Subcutaneous adipose tissue (tissue), 4 donors: ENCODE data around the gene ZNF541. TPM values are rescaled to one million over a fixed set of nuclear protein-coding genes. Genes with fewer than 3 reads are reported as not detected.

Experiments used
- total RNA-seq, 4 donors: library from RNA; depleted of rRNA; stranded (reverse); fragments of >200 nt; gene quantifications; one replicate each; pipeline ENCODE4 v1.1.0, GENCODE V29; 2016
- TF ChIP-seq, protein P1 (sequence below): fragments of 450-650 bp; IDR thresholded peaks from one replicate; pipeline ENCODE4 v1.5.1; 2016; ENCODE audit warnings: low read depth, mild to moderate bottlenecking, control low read depth, antibody characterized with exemption, moderate library complexity

Gene ZNF541
- total RNA-seq, 4 donors from 2014 or later = 0.44 to 2.3 TPM; not detected in 2

DNA sequence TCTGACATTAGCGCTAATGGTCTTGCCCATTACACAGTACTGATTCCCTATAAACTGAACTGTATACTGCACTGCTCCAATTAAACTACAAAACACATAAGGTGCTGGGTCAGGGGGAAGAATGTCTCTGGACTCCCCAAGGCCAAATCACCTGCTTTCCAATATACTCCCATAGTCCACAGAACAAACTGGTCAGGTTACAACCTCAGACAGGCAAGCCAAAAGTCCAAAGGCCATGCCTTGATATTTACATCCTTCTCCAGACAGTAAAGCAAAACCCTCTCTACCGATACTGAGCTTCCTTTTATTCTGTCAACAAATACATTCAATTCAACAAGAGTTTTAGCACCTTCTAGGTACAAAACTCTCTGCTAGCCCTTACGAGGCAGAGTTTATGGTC is 8.9 kb downstream of the ZNF541 start:
- TF ChIP-seq, protein P1, sequence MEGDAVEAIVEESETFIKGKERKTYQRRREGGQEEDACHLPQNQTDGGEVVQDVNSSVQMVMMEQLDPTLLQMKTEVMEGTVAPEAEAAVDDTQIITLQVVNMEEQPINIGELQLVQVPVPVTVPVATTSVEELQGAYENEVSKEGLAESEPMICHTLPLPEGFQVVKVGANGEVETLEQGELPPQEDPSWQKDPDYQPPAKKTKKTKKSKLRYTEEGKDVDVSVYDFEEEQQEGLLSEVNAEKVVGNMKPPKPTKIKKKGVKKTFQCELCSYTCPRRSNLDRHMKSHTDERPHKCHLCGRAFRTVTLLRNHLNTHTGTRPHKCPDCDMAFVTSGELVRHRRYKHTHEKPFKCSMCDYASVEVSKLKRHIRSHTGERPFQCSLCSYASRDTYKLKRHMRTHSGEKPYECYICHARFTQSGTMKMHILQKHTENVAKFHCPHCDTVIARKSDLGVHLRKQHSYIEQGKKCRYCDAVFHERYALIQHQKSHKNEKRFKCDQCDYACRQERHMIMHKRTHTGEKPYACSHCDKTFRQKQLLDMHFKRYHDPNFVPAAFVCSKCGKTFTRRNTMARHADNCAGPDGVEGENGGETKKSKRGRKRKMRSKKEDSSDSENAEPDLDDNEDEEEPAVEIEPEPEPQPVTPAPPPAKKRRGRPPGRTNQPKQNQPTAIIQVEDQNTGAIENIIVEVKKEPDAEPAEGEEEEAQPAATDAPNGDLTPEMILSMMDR = no peak

DNA sequence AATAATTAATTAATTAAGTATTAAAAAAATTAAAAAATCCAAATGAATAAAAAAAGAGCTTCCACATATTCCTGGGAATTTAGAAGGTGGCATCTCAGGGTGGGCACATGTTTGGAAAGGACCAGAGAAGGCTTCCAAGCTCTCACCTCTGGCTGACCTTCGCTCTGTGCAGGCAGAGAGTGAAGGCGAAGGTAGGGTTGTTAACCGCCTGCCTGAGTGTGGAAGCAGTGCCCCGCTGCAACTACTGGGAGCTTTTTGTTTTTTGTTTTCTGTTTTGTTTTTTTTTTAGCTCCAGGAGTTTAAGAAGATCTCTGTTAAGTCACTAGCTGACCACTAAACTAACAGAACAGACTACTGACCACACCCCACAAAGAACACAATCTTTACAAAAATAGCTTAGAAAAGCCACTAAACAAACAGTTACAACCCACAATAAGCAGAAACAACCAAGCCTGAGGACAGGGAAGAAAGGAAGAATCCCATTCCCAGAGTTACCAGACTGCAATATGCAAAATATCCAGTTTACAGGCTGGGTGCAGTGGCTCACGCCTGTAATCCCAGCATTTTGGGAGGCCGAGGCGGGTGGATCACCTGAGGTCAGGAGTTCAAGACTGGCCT is 11.4 kb downstream of the ZNF541 start:
- TF ChIP-seq, protein P1 = no peak

GRCh38 chr19:47560999-47561398 is 11.9 kb downstream of the ZNF541 start:
- TF ChIP-seq, protein P1 = no peak

DNA sequence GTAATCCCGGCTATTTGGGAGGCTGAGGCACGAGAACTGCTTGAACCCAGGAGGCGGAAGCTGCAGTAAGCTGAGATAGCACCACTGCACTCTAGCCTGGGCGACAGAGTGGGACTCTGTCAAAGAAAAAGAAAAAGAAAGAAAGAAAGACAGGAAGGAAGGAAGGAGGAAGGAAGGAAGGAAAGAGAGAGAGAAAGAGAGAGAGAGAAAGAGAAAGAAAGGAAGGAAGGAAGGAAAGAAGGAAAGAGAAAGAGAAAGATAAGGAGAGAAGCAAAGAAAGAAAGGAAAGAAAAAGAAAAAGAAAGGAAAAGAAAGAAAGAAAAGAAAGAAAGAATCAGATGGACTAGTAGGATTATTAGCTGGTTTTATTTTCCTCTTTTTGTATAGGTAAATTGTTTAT is 22.8 kb downstream of the ZNF541 start:
- TF ChIP-seq, protein P1 = no peak

DNA sequence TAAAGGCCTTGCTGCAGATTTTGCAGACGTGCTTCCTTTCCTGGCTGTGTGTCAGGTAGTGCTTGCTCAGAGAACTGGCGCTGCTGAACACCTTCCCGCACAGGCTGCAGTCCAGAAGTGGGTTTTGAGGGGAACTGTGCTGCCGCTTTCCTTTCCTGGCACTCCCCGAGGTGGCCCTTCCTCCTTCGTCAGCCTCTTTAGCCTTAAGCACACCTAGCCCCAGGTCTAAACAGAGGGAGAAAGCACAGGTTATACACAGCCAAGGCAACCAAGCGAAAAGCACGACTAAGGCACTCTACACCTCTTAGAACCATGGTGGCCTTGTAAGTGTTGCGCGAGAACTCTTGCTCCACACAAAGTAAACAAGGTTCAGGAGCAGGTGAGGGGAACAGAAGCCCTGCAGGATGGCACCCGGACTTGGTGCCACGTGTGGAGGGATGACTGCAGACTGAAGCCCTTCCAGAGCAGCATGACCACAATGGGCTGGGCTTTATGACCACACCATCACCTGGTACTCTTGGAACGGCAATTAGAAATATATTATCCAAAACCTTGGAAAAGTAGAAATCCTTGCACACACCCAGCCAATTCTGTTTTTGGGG is 23.6 kb downstream of the ZNF541 start:
- TF ChIP-seq, protein P1 = no peak

DNA sequence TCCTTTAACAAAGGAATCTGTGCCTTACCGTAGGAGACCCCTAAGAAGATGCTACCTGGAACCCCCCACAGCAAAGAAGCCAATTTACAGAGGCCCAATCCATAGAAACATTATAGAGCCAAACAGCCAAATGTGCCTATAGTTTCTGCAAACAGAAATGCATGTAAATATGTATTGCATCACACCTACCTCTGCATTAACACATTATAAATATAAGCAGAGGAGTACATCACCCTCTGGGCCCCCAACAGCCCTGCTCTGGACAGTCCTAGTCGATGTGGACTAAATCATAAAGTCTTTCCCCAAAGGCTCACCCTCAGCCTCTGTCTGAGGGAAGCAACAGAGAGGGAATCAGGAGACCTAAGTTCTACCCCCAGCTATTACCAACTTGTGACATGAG is 25.7 kb downstream of the ZNF541 start:
- TF ChIP-seq, protein P1 = no peak

DNA sequence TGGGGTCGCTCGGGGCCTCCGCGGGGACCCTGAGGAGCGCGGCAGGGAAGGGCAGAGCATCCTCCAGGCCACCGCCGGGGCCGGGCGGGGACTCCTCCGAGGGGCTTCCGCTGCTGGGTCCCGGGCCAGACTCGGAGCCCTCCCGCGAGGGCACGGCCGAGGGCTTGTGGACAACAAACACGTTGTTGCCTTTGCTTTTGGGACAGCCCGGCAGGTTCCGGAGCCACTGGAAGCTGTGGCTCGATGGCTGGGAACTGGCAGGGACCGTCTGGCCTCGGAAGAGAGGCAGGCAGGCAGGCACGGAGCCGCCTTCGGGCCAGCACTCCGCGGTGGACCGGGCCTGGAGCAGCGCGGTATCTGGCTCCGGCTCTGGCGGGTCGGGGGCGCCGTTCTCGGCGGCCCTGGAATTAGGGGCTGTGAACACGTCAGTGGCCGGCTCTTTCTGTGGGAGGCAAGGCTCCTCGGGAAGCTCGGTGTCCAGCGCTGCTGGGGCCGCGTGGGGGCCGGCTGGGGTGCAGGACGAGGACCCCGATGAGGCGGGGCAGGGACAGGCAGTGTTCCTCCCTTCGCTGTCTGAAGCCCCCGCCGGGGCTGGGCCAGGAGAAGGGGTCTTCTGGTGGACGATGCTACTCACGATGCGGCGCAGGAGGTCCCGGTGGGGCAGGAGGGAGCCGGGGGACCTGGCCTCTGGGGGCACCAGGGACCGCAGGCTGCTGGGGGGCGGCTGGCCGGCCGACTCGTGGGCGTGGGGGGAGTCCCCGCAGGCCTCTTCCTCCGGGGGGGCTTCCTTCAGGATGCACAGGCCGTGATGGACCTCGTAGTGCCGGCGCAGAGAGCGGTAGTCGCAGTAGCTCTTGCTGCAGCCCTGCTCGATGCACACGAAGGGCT is 27.6 kb downstream of the ZNF541 start:
- TF ChIP-seq, protein P1 = no peak
